H54 (cell line): Measurements from ENCODE around the gene VGLL3.

Experiments used
- DNase-seq: peaks from one replicate; pipeline ENCODE4 v3.0.0; 2011; ENCODE audit warnings: low spot score, mixed read lengths; ENCODE audit not compliant: insufficient read length
- FAIRE-seq: peaks from 3 replicates; lab custom pipeline; 2011; peaks lifted over from hg19 to GRCh38; lab: Jason Lieb, UNC
- POLR2A ChIP-seq: IDR thresholded peaks from 2 replicates; pipeline ENCODE4 v1.6.1; 2011; ENCODE audit warnings: low read depth, mild to moderate bottlenecking, low read length

The VGLL3 gene

GRCh38 chr3:86954226-86954625, 36.7 kb downstream of the VGLL3 start:
- FAIRE-seq (no peak), DNase-seq (no peak)
- no peak for TF ChIP-seq POLR2A

- no peak for DNase-seq
These were observed 39.6 kb downstream of the VGLL3 start for GRCh38 chr3:86951322-86951721.

DNA sequence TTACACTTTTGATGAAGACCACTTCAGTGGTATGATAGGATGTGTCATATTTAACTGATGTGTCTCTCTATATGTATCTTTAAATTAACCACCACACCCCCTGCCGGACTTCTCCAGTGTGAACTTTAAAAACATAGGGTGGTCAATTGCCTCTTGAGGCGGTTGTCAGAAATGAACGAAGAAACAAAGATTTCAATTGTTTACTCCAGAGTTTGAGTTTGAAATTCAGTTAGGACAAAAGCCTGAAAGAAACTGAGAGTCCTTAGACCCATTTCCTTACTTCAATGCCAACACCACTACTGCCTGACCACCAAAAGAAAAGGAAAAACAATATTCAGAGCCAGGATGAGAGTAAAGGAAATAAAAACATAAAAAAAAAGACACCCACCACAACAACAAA, 40.2 kb downstream of the VGLL3 start:
- DNase-seq: no peak
- peak; percentile 33 for FAIRE-seq
- no peak for TF ChIP-seq POLR2A

More at GRCh38 chr3:86951322-86951721, 39.6 kb downstream of the VGLL3 start:
- FAIRE-seq: peak; percentile 93
- TF ChIP-seq POLR2A: no peak

- TF ChIP-seq POLR2A: no peak
- DNase-seq (no peak), FAIRE-seq (no peak)
These were observed 41.1 kb downstream of the VGLL3 start for GRCh38 chr3:86949850-86950249.

- no peak for FAIRE-seq
- no peak for DNase-seq
- no peak for TF ChIP-seq POLR2A
These were observed 42.1 kb downstream of the VGLL3 start for GRCh38 chr3:86948822-86949221.

DNA sequence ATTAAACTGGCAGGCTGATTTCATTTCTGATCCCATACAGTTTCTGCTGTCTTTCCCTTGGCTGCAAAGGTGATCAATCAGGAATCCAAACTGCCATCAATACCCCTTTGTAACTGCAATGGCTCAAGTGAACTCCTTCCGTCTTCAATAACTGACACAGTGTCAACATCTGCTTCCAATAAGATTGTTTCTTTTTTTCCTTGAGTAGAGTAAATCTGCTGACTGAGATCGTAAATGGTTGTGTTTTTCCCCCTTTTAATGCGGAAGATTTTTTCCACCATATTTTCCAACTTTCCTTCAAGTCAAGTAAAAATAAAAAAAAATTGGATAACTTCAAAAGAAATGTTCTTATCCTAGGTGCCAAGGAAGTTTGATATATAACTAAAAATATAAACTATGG, 48.7 kb downstream of the VGLL3 start:
- no peak for FAIRE-seq
- DNase-seq: no peak
- no peak for TF ChIP-seq POLR2A

GRCh38 chr3:86938416-86939105, 52.4 kb downstream of the VGLL3 start:
- FAIRE-seq (peak; percentile 6), DNase-seq (no peak)
- TF ChIP-seq POLR2A: no peak

DNA sequence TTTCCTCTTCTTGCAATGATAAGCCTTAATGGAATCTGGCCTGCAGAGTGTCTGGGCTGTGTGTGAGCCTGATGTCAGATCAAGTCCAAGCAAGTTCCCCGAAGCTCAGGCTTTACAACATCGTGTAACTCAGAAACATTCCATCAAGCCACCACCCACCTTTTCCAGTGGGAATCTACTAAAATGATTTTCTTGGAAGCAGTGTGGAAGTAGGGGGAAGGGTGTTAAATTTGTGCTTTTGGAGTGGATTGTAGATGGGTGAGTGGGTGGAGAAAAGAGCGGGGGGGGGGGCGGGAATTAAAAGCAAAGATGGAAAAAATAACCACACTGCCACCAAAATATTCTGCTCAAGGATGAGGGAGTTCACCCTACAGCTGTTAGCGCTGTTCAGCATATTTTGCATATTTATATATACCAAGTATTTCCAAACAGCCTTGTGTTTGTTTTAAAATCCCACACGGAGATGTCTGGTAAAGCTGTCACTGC, 53.6 kb downstream of the VGLL3 start:
- FAIRE-seq (no peak), DNase-seq (no peak)
- no peak for TF ChIP-seq POLR2A

- no peak for FAIRE-seq
These were observed 56.1 kb downstream of the VGLL3 start for GRCh38 chr3:86934851-86935250.

DNA sequence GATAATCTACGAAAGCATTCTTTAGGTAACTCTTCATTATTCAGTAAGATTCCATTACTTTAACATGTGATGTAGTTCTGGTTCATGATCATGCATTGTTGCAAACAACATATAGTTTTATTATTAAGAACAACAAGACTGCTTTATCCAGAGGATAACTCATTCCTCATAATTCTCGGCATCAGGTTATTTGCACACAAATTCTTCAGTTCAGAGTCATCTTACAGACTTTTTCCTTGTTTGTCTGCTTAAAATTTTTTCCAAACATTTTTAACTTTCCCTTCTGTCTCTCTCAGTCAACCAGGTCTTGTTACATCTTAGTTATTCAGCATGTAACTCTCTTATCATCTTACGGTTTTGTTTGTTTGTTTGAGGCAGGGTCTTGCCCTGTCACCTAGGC, 60.1 kb downstream of the VGLL3 start:
- FAIRE-seq: no peak

More at GRCh38 chr3:86934851-86935250, 56.1 kb downstream of the VGLL3 start:
- no peak for TF ChIP-seq POLR2A
- no peak for DNase-seq

DNA sequence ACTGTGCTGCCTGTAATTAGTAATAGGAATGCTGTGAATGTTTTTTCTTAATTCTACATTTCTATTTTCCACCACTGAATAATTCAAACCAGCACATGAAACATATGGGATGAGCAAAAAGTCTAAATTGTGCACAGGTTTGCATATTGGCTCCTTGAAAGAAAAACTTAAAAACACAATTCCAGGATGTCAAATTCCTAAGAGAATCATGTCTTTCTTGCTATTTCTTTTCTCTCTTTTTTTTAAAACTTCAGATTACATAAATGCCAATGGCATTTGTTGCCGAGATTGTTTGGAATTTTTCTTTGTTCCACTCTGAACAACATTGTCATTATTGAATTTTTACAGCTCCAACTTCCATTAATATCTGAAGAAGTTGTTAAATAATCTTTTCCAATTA, 60.8 kb downstream of the VGLL3 start:
- DNase-seq (no peak), FAIRE-seq (no peak)
- TF ChIP-seq POLR2A: no peak

More for the DNA sequence above, 60.1 kb downstream of the VGLL3 start:
- no peak for DNase-seq
- TF ChIP-seq POLR2A: no peak

GRCh38 chr3:86929046-86929445, 61.9 kb downstream of the VGLL3 start:
- DNase-seq (peak; percentile 41), FAIRE-seq (peak; percentile 99)
- TF ChIP-seq POLR2A: no peak

DNA sequence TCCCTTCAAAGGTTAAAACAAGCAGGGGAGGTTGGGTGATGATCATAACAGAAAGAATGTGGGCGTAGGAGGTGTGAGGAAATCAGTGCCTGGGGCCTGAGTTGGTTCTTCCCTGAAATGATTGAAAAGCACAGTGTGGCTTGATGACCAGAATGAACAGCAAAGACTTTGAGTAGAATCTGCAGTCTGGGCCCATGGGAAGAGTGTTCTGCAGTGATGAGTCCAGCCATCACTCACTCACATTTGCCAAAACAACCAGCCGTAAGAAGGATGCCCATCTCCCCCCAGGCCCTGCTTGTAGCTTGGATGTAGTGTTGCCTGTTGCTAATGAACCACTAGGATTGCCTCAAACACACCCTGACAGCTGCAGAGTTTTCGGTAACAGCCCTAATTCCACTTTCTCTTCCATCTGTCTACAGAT, 67.9 kb downstream of the VGLL3 start:
- no peak for TF ChIP-seq POLR2A
- FAIRE-seq (peak; percentile 92), DNase-seq (peak; percentile 15)

DNA sequence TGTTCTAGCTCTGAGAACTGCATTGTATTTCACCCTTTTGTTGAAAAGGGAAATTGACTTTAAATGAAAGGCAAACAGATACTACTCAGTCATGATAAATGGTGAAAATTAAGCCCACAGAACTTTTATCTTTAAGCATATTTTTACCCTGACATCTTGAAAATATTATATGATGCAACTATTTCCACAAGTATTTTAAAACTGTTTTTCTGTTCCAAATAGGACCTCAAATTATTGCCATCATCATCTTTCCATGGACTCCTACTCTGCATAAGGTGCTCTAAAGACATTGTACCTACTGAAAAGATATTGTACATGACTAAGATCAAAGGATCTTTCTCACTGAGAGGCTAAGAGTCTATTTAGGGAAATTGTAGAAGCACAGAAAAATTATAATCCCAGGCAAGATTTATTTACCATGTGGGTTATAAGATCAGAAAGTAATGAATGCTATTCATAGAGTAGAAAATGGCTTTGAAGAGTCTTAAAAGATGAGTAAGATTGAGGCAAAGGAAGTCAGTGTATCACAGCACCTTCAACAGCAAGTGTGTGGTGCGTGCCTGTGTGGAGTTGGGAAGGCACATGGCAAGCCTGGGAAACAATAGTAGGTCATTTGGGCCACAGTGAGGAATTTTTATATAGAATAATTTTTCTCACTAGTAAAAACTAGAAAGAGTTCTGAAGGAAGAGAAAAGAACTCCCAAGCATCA, 68.8 kb downstream of the VGLL3 start:
- no peak for DNase-seq
- TF ChIP-seq POLR2A: no peak
- FAIRE-seq: no peak

DNA sequence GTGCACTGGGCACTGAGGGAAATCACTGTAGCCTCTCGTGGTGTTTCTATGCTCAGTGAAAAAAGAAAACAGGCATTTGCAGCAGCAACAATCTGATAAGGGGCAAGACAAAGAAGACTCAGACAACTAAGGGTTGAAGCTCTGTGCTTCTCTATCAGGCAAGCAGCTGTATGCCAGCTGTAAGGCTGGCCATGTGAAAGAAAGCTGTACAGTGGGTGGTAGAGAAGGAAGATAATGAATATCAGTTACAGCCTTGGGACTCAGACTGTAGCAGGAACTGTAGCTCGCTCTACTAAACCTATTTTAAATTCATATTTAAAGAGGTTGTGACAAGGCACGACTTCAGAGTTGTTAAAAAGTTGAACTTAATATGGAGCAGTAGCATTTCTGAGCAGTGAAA, 76.3 kb downstream of the VGLL3 start:
- TF ChIP-seq POLR2A: no peak
- FAIRE-seq: no peak
- DNase-seq: no peak

- no peak for FAIRE-seq
- TF ChIP-seq POLR2A: no peak
These were observed 77.8 kb downstream of the VGLL3 start for GRCh38 chr3:86913160-86913559.

More at GRCh38 chr3:86913160-86913559, 77.8 kb downstream of the VGLL3 start:
- DNase-seq: no peak
